ENCODE results near the gene ART1.
"Not testable (repeated sequence)": the region's sequence is repeated elsewhere in the genome, so short reads cannot be mapped to it uniquely, and the experiment has no call there.

The ART1 gene

GRCh38 chr11:3632070-3632660 lies 12.8 kb upstream of the ART1 start:
- Histone ChIP-seq H3K27ac (ENCODE audit: low read length) (no peak overlapping the region), H3K4me1 (ENCODE audit: control insufficient read depth, insufficient read depth, low read length) (no peaks in the 10 kb centered on the region), H3K9me3 (ENCODE audit: control insufficient read depth in 2 of 2, low read length in 2 of 2) (no peaks in the 10 kb centered on the region)

DNA sequence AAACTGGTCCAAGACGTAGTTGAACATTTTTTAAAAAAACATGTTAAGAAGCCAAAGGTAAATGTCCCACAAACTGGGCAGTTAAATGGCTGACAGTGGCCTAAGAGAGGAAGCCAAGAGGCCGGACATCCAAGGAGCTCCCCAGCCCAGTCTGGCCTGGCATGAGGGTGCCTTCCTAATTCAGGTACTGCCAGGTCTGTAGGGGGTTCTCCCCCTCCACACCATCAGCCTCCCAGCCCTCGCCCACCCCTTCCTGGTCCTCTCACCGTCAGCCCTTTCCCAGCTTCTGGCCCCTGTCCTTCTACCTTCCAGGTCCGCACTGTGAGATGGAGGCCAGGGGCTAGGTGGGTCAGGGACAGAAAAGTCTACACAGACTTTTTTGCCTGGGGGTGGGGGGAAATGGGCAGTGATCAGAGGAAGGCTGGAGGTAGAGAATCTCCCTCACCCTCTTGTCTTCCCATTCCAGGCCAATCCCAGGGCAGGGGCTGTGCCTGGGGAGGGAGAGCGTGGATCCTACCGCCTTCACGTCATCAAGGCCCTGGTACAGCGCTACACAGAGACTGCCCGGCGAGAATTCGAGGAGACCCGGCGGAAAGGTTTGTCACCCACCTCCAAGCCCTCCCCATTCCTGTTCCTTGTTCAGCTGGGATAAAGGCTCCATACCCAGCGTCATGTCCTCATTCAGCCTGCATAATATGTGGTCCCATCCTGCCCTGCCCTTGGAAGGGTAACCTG lies 9.1 kb upstream of the ART1 start:
- Histone ChIP-seq H3K9me3 (ENCODE audit: control insufficient read depth in 2 of 2, low read length in 2 of 2) (no peaks in the 10 kb centered on the region), H3K4me1 (ENCODE audit: control insufficient read depth, insufficient read depth, low read length) (no peaks in the 10 kb centered on the region), H3K27me3 (ENCODE audit: control insufficient read depth in 1 of 2, insufficient read depth in 2 of 2, low read length in 2 of 2) (no peaks in the 10 kb centered on the region), H3K27ac (ENCODE audit: low read length) (no peak overlapping the region), H3K9ac (ENCODE audit: low read length in 2 of 2) (no peak overlapping the region), H3K36me3 (ENCODE audit: control insufficient read depth in 2 of 2, insufficient read depth in 2 of 2, low read length in 2 of 2) (no peaks in the 10 kb centered on the region), H3K4me3 (ENCODE audit: low read length in 2 of 2) (no peak overlapping the region)

More at GRCh38 chr11:3632070-3632660, 12.8 kb upstream of the ART1 start:
- Histone ChIP-seq H3K4me3 (ENCODE audit: low read length in 2 of 2) (no peak overlapping the region), H3K36me3 (ENCODE audit: control insufficient read depth in 2 of 2, insufficient read depth in 2 of 2, low read length in 2 of 2) (no peaks in the 10 kb centered on the region), H3K9ac (ENCODE audit: low read length in 2 of 2) (no peak overlapping the region), H3K27me3 (ENCODE audit: control insufficient read depth in 1 of 2, insufficient read depth in 2 of 2, low read length in 2 of 2) (no peaks in the 10 kb centered on the region)

DNA sequence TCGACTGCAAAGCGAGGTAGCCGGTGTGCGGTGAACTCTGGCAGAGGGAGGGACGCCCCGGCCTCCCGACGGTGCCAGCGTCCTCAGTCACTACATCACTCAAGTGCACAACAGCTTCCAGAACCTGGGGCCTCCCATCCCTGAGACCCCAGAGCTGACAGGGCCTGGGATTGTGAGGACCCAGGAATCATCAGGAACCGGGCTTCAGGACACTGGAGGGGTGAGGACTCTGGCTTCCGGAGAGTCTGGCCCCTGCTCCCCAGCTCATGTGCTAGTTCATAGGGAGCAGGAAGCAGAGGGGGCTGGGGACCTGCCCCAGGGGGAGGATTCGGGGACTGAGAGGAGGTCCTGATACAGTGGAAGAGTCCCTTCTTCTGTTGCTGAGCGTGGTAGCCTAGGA lies 7.7 kb upstream of the ART1 start:
- Histone ChIP-seq H3K9ac (ENCODE audit: low read length in 2 of 2) (no peak overlapping the region), H3K27ac (ENCODE audit: low read length) (no peak overlapping the region), H3K4me3 (ENCODE audit: low read length in 2 of 2) (no peak overlapping the region), H3K4me1 (ENCODE audit: control insufficient read depth, insufficient read depth, low read length) (peaks cover 3% of the 10 kb centered on the region), H3K9me3 (ENCODE audit: control insufficient read depth in 2 of 2, low read length in 2 of 2) (no peaks in the 10 kb centered on the region), H3K36me3 (ENCODE audit: control insufficient read depth in 2 of 2, insufficient read depth in 2 of 2, low read length in 2 of 2) (no peaks in the 10 kb centered on the region), H3K27me3 (ENCODE audit: control insufficient read depth in 1 of 2, insufficient read depth in 2 of 2, low read length in 2 of 2) (no peaks in the 10 kb centered on the region)

- Histone ChIP-seq H3K4me1 (ENCODE audit: control insufficient read depth, insufficient read depth, low read length) (peaks cover 11% of the 10 kb centered on the region), H3K27me3 (ENCODE audit: control insufficient read depth in 1 of 2, insufficient read depth in 2 of 2, low read length in 2 of 2) (peaks cover 0 to 2% of the 10 kb centered on the region in 2 donors), H3K9me3 (ENCODE audit: control insufficient read depth in 2 of 2, low read length in 2 of 2) (no peaks in the 10 kb centered on the region), H3K4me3 (ENCODE audit: low read length in 2 of 2) (no peak overlapping the region), H3K36me3 (ENCODE audit: control insufficient read depth in 2 of 2, insufficient read depth in 2 of 2, low read length in 2 of 2) (no peaks in the 10 kb centered on the region), H3K9ac (ENCODE audit: low read length in 2 of 2) (no peak overlapping the region), H3K27ac (ENCODE audit: low read length) (no peak overlapping the region)
Observed at GRCh38 chr11:3638513-3638912, 6.4 kb upstream of the ART1 start.

GRCh38 chr11:3639841-3640240 lies 5.1 kb upstream of the ART1 start:
- Histone ChIP-seq H3K36me3 (ENCODE audit: control insufficient read depth in 2 of 2, insufficient read depth in 2 of 2, low read length in 2 of 2) (no peaks in the 10 kb centered on the region), H3K4me3 (ENCODE audit: low read length in 2 of 2) (no peak overlapping the region), H3K27ac (ENCODE audit: low read length) (no peak overlapping the region), H3K9ac (ENCODE audit: low read length in 2 of 2) (no peak overlapping the region), H3K9me3 (ENCODE audit: control insufficient read depth in 2 of 2, low read length in 2 of 2) (no peaks in the 10 kb centered on the region), H3K4me1 (ENCODE audit: control insufficient read depth, insufficient read depth, low read length) (peaks cover 11% of the 10 kb centered on the region), H3K27me3 (ENCODE audit: control insufficient read depth in 1 of 2, insufficient read depth in 2 of 2, low read length in 2 of 2) (peaks cover 2% of the 10 kb centered on the region in 2 donors)

- Histone ChIP-seq H3K27me3 (ENCODE audit: control insufficient read depth in 1 of 2, insufficient read depth in 2 of 2, low read length in 2 of 2) (peaks cover 5% of the 10 kb centered on the region in 2 donors), H3K27ac (ENCODE audit: low read length) (no peak overlapping the region), H3K4me3 (ENCODE audit: low read length in 2 of 2) (no peak overlapping the region), H3K36me3 (ENCODE audit: control insufficient read depth in 2 of 2, insufficient read depth in 2 of 2, low read length in 2 of 2) (no peaks in the 10 kb centered on the region), H3K9ac (ENCODE audit: low read length in 2 of 2) (no peak overlapping the region), H3K4me1 (ENCODE audit: control insufficient read depth, insufficient read depth, low read length) (peaks cover 11% of the 10 kb centered on the region), H3K9me3 (ENCODE audit: control insufficient read depth in 2 of 2, low read length in 2 of 2) (no peaks in the 10 kb centered on the region)
Observed at GRCh38 chr11:3641191-3641590, 3.7 kb upstream of the ART1 start.

DNA sequence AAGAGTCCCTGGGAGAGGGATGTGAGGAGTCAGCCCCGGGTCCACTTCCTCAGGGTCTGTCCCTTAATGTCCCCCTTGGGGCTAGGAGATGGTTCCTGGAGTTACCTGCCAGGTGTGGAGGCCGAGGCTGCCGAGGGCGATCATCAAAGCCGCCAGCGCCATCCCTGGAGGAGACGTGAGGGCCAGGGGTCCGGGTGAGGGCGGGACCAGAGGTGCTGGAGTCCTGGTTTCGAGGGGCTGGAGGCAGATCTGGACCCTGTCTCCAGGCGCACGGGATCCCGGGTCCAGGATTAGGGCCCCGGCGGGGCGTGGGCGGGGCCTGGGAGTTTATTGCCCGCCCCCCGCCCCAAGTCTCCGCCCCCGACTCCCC lies 3.2 kb upstream of the ART1 start, which contains the start of gene ART5:
Gene ART5, minus strand, starts transcription at position 292 of the 370 bp plus-strand sequence. Its CDS starts 130 bp downstream, at position 162.
- peaks cover 11% of the 10 kb centered on the region for H3K4me1 ChIP-seq (ENCODE audit: control insufficient read depth, insufficient read depth, low read length)
- peaks cover 5 to 8% of the 10 kb centered on the region in 2 donors for H3K27me3 ChIP-seq (ENCODE audit: control insufficient read depth in 1 of 2, insufficient read depth in 2 of 2, low read length in 2 of 2)
- peak within 1 kb of the TSS; percentile 69 to 78 for H3K4me3 ChIP-seq (ENCODE audit: low read length in 2 of 2)
- H3K27ac ChIP-seq (ENCODE audit: low read length) = no peak within 1 kb of the TSS
- no peaks in the 10 kb centered on the region for H3K9me3 ChIP-seq (ENCODE audit: control insufficient read depth in 2 of 2, low read length in 2 of 2)
- H3K36me3 ChIP-seq (ENCODE audit: control insufficient read depth in 2 of 2, insufficient read depth in 2 of 2, low read length in 2 of 2) = no peaks in the 10 kb centered on the region
- peak within 1 kb of the TSS; percentile 55 to 60 for H3K9ac ChIP-seq (ENCODE audit: low read length in 2 of 2)

- H3K36me3 ChIP-seq (ENCODE audit: control insufficient read depth in 2 of 2, insufficient read depth in 2 of 2, low read length in 2 of 2) = no peaks in the 10 kb centered on the region
- peak overlapping the region; percentile 55 to 60 for H3K9ac ChIP-seq (ENCODE audit: low read length in 2 of 2)
- no peak overlapping the region for H3K27ac ChIP-seq (ENCODE audit: low read length)
- H3K4me3 ChIP-seq (ENCODE audit: low read length in 2 of 2) = peak overlapping the region; percentile 69 to 78
- H3K27me3 ChIP-seq (ENCODE audit: control insufficient read depth in 1 of 2, insufficient read depth in 2 of 2, low read length in 2 of 2) = peaks cover 5 to 8% of the 10 kb centered on the region in 2 donors
- peaks cover 11% of the 10 kb centered on the region for H3K4me1 ChIP-seq (ENCODE audit: control insufficient read depth, insufficient read depth, low read length)
- no peaks in the 10 kb centered on the region for H3K9me3 ChIP-seq (ENCODE audit: control insufficient read depth in 2 of 2, low read length in 2 of 2)
Observed at GRCh38 chr11:3642071-3642951, 2.6 kb upstream of the ART1 start.

- H3K9me3 ChIP-seq (ENCODE audit: control insufficient read depth in 2 of 2, low read length in 2 of 2); H3K27ac ChIP-seq (ENCODE audit: low read length); H3K27me3 ChIP-seq (ENCODE audit: control insufficient read depth in 1 of 2, insufficient read depth in 2 of 2, low read length in 2 of 2); H3K36me3 ChIP-seq (ENCODE audit: control insufficient read depth in 2 of 2, insufficient read depth in 2 of 2, low read length in 2 of 2): not testable (repeated sequence)
- Histone ChIP-seq H3K4me1 (ENCODE audit: control insufficient read depth, insufficient read depth, low read length) (peaks cover 11% of the 10 kb centered on the region), H3K9ac (ENCODE audit: low read length in 2 of 2) (peak overlapping the region; percentile 55 to 60), H3K4me3 (ENCODE audit: low read length in 2 of 2) (peak overlapping the region; percentile 69 to 78)
Observed at GRCh38 chr11:3643102-3643546, 1.8 kb upstream of the ART1 start.

DNA sequence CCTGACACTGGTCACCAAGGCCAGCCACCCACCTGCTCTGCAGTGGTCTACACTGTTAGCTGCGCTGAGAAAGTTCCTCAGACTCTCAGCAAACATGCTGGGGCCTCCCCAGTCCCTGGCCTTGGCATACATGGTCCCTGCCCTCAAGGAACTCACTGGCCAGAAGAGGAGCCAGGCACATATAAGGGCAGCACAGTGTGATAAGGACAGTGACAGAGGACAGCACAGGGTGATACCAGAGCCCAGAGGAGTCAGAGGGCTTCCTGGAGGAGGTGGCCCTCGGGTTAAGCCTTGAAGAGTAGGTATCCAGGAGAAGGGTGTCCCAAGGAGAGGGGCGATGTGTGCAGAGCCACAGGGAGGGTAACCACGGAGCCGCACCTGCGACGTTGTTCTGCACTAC lies 624 bp downstream of the ART1 start:
- Histone ChIP-seq H3K9ac (ENCODE audit: low read length in 2 of 2) (no peak overlapping the region), H3K4me3 (ENCODE audit: low read length in 2 of 2) (no peak overlapping the region), H3K4me1 (ENCODE audit: control insufficient read depth, insufficient read depth, low read length) (peaks cover 11% of the 10 kb centered on the region), H3K36me3 (ENCODE audit: control insufficient read depth in 2 of 2, insufficient read depth in 2 of 2, low read length in 2 of 2) (no peaks in the 10 kb centered on the region), H3K27me3 (ENCODE audit: control insufficient read depth in 1 of 2, insufficient read depth in 2 of 2, low read length in 2 of 2) (peaks cover 5 to 8% of the 10 kb centered on the region in 2 donors), H3K27ac (ENCODE audit: low read length) (no peak overlapping the region), H3K9me3 (ENCODE audit: control insufficient read depth in 2 of 2, low read length in 2 of 2) (no peaks in the 10 kb centered on the region)

Measured in stomach smooth muscle (tissue), 2 donors.